ENCODE data around the gene EMC7. TPM values are rescaled to one million over a fixed set of nuclear protein-coding genes. Genes with fewer than 3 reads are reported as not detected.
A peak's percentile ranks its signal among the peaks of the same experiment; 100 is the strongest.

EMC7 gene
- total and polyA plus RNA-seq, 3 donors from 2014 or later = 73.2 to 170 (median 74.6) TPM

GRCh38 chr15:34076785-34077184, 24.9 kb downstream of the EMC7 start:
- WGBS, 2 donors = 72 to 82% methylated on average over 4 of the region's 4 CpGs
- Histone ChIP-seq H3K9me3 (no peaks in the 10 kb centered on the region), H3K27ac (no peak overlapping the region), H3K4me3 (no peak overlapping the region), H3K4me1 (no peaks in the 10 kb centered on the region), H3K36me3 (ENCODE audit: low read depth, missing control alignments) (no peaks in the 10 kb centered on the region), H3K27me3 (no peaks in the 10 kb centered on the region)
- TF ChIP-seq POLR2A (IDR thresholded peaks at IDR 0.05) (no peak), CTCF (IDR thresholded peaks at IDR 0.05) (no peak)
- intact Hi-C loops (cut with DNase I; ENCODE audit: low total_unique reads) = no loop called here
- DNase-seq = peak; percentile 21

- no peaks in the 10 kb centered on the region for H3K27me3 ChIP-seq
- H3K9me3 ChIP-seq = no peaks in the 10 kb centered on the region
- H3K4me3 ChIP-seq = no peak overlapping the region
- TF ChIP-seq CTCF (IDR thresholded peaks at IDR 0.05) = no peak
- intact Hi-C loops (cut with DNase I; ENCODE audit: low total_unique reads) = no loop called here
- no peaks in the 10 kb centered on the region for H3K36me3 ChIP-seq (ENCODE audit: low read depth, missing control alignments)
- no peak overlapping the region for H3K27ac ChIP-seq
- no peaks in the 10 kb centered on the region for H3K4me1 ChIP-seq
- no peak for DNase-seq
- 75 to 79% methylated on average over 6 of the region's 6 CpGs for WGBS, 2 donors
Measured at GRCh38 chr15:34070003-34070402, 31.7 kb downstream of the EMC7 start.

- Histone ChIP-seq H3K9me3 (no peaks in the 10 kb centered on the region), H3K36me3 (ENCODE audit: low read depth, missing control alignments) (no peaks in the 10 kb centered on the region), H3K4me3 (no peak overlapping the region), H3K27me3 (no peaks in the 10 kb centered on the region), H3K4me1 (no peaks in the 10 kb centered on the region), H3K27ac (no peak overlapping the region)
- no peak for DNase-seq
- TF ChIP-seq CTCF (IDR thresholded peaks at IDR 0.05) (no peak), POLR2A (IDR thresholded peaks at IDR 0.05) (no peak)
- intact Hi-C loops (cut with DNase I; ENCODE audit: low total_unique reads) = no loop called here
- WGBS, 2 donors = 86 to 93% methylated on average over 8 of the region's 8 CpGs
Measured at GRCh38 chr15:34065941-34066340, 35.7 kb downstream of the EMC7 start.

- no peak for DNase-seq
Measured at GRCh38 chr15:34065261-34065660, 36.4 kb downstream of the EMC7 start.

More at GRCh38 chr15:34065261-34065660, 36.4 kb downstream of the EMC7 start:
- H3K27ac ChIP-seq = no peak overlapping the region
- TF ChIP-seq CTCF (IDR thresholded peaks at IDR 0.05) = no peak
- no peak for TF ChIP-seq POLR2A (IDR thresholded peaks at IDR 0.05)
- 81 to 86% methylated on average over 3 of the region's 3 CpGs for WGBS, 2 donors
- H3K9me3 ChIP-seq = no peaks in the 10 kb centered on the region
- H3K36me3 ChIP-seq (ENCODE audit: low read depth, missing control alignments) = no peaks in the 10 kb centered on the region
- no peaks in the 10 kb centered on the region for H3K27me3 ChIP-seq
- H3K4me1 ChIP-seq = no peaks in the 10 kb centered on the region
- no peak overlapping the region for H3K4me3 ChIP-seq
- intact Hi-C loops (cut with DNase I; ENCODE audit: low total_unique reads) = no loop called here

Measured in testis (tissue), 3 donors.